HG02840 (cell line): Measurements from ENCODE around the gene UNC80.
"Not testable (repeated sequence)": the region's sequence is repeated elsewhere in the genome, so short reads cannot be mapped to it uniquely, and the experiment has no call there.

Source experiments
- ATAC-seq: cut with Tn5 transposase; IDR thresholded peaks from one replicate; pipeline ENCODE4 v1.9.1; 2021; ENCODE audit warnings: mild to moderate bottlenecking, moderate library complexity, moderate number of reproducible peaks; ENCODE audit not compliant: unreplicated experiment, low FRiP score

UNC80 gene, protein sequence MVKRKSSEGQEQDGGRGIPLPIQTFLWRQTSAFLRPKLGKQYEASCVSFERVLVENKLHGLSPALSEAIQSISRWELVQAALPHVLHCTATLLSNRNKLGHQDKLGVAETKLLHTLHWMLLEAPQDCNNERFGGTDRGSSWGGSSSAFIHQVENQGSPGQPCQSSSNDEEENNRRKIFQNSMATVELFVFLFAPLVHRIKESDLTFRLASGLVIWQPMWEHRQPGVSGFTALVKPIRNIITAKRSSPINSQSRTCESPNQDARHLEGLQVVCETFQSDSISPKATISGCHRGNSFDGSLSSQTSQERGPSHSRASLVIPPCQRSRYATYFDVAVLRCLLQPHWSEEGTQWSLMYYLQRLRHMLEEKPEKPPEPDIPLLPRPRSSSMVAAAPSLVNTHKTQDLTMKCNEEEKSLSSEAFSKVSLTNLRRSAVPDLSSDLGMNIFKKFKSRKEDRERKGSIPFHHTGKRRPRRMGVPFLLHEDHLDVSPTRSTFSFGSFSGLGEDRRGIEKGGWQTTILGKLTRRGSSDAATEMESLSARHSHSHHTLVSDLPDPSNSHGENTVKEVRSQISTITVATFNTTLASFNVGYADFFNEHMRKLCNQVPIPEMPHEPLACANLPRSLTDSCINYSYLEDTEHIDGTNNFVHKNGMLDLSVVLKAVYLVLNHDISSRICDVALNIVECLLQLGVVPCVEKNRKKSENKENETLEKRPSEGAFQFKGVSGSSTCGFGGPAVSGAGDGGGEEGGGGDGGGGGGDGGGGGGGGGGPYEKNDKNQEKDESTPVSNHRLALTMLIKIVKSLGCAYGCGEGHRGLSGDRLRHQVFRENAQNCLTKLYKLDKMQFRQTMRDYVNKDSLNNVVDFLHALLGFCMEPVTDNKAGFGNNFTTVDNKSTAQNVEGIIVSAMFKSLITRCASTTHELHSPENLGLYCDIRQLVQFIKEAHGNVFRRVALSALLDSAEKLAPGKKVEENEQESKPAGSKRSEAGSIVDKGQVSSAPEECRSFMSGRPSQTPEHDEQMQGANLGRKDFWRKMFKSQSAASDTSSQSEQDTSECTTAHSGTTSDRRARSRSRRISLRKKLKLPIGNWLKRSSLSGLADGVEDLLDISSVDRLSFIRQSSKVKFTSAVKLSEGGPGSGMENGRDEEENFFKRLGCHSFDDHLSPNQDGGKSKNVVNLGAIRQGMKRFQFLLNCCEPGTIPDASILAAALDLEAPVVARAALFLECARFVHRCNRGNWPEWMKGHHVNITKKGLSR (N-terminal part only)

DNA sequence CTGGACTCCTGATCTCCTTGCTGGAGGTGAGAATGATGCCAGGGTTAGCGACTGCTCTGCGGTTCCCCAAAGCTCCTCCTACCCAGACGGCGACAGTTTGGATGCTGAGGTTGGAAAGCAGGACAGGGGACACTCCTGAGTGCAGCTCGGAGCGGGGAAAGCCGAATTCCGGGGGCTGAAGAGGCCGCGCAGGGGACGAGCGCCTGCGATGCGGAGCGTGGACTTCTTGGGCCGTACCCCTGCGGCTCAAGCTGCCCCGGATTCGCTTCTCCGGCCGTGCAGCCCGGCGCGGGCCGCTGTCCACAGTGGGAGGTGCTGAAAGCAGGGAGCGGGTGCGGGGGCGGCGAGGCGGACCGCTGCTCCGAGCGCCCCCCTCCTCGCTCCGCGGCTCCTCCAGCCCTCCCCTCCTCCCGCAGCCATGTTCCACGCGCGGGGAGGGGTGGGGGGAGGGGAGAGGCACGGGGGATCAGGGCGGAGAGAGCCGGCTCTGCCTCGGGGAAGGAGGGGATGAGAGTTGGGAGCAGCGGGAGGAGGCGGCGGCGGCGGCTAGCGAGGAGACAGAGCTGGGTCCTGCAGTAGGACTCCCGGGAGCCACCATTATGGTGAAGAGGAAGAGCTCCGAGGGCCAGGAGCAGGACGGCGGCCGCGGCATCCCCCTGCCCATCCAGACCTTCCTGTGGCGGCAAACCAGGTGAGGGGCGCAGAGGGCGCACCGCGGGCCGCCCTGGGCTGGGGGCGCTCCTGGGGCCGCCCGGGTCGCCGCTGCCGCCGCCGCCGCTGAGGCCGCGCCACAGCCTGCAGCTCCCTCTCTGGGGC, at the start of gene UNC80:
Gene UNC80, plus strand, starts transcription at position 359 of the 816 bp plus-strand sequence. Its CDS starts 241 bp downstream, at position 600.
- ATAC-seq: no peak

DNA sequence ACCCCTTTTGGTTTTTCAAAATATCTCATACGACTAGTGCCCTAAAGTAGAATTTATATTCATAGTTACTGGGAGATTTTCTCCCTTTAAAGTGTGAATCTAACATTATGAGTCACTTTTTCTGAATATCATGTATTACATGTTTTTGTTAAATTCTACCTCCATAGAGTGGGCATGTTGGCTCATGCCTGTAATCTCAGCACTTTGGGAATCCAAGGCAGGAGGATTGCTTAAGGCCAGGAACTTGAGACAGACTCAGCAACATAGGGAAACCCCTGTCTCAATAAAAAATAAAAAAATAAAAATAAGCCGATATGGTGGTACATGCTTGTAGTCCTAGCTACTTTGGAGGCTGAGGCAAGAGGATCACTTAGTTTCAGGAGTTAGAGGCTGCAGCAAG, 45.3 kb upstream of the UNC80 start:
- ATAC-seq: no peak

DNA sequence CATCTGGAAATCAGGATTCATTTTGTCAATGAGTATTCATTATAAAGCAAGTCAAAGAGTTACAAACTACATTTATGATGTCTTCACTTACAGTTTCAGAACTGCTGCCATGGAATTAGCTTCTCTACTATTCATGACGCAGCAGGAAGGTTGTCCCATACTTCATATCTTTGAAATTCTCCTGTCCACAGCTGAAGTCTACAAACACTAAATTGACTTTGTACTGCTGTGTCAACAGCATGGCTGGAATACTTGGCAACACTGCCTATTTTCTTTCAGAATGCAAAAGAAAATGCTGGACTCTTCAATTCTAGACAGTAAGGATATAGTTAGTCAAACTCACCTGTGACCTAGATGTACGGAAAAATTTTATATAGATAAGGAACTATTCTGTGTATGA, 44.6 kb upstream of the UNC80 start:
- ATAC-seq: no peak

DNA sequence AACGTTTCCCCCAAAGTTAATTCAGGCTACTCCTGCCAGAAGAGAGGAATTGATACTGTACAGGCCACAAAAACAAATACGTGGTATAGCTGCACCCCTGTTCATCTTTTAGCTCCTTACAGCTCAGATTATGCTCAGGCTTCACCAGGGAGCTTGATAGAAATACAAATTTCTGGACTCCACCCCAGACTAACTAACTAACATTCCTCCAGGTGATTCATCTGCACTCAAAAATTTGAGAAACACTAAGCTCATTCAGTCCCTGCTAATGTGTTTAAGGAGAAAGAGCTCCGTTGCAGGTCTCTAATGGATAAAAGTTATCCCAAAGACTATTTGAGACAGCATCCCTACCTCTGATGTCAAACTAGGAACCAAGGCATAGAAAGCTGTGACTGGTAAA, 36.8 kb upstream of the UNC80 start:
- no peak for ATAC-seq

DNA sequence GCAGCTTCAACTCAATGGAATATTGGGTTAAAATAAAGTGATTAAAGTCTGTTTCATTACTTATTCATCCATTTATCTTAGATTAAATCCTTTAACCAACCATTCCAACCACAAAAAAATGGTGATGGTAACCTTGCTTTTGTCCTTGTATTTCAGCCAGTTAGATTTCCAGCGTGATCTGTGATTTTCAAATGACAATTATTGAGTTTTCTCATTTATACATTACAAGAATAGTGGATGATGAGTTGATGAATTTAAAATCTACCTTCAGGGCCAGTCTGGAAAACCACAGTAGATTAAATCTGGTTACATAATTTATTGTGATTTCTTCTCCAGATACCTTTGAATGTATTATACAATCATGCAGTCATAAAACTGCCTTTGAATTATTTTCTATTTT, 29.7 kb upstream of the UNC80 start:
- no peak for ATAC-seq

DNA sequence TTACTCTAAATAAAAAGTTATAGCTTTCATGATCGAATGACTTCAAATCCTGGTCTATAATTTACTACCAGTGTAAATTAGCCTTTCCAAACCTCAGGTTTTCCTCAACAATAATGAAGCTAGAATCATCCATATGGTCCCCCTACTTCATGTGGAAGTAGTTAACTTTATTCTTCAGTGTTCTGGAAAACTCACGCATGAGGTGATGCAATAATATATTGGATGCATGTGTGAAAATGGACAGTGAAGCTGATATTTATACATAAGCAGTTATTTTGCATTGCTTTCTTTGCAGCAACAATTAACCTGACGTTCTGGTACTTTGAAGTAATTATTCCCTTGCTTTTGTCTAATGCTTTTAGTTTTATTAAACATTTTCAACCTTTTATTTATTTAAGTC, 18.6 kb upstream of the UNC80 start:
- no peak for ATAC-seq

DNA sequence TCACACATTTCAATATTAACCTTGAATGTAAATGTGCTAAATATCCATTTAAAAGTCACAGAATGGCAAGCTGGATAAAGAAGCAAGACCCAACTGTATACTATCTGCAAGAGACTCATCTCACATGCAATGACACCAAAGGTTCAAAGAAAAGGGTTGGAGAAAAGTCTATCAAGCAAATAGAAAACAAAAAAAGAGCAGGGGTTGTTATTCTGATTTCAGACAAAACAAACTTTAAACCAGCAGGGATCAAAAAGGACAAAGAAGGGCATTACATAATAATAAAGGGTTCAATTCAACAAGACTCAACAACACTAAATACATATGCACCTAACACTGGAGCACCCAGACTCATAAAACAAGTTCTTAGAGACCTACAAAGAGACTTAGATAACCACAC, 14.5 kb upstream of the UNC80 start:
- ATAC-seq: no peak

DNA sequence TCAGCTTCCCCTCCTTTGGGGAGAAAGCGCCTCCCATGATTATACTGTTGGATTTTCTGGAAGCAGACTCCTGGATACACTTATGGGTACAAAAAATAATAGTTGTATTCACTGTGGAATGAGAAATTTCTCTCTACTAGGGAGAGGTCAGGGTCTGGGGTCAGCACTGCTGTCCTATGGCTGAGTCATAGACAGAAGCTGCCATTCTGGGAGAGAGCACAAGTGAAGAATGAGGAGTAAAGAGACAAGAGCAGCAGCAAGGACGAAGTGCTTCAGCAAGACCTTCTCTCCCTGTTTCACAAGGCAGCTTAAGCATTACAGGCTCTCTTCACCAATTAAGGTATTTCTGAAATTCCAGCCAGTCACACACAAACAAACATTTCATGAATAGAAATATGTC, 10.1 kb upstream of the UNC80 start:
- no peak for ATAC-seq

DNA sequence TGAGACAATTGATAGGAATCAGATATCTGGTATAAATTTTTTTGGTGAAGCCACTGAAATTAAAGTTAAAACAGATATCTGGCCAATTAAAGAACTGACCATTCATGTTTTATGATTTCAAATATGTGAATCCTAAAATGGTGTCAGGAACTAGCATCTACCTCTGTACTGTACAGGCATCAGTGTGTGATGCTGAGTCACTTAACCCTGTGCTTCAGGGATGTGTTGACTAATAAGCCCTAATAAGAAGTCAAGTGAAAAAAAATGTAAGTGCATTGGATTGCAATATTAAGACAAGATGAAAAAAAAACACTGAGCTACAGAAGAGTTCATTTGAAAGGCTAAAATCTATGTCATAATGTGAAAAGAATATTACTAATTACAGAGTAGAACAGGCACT, 9.1 kb upstream of the UNC80 start:
- no peak for ATAC-seq

DNA sequence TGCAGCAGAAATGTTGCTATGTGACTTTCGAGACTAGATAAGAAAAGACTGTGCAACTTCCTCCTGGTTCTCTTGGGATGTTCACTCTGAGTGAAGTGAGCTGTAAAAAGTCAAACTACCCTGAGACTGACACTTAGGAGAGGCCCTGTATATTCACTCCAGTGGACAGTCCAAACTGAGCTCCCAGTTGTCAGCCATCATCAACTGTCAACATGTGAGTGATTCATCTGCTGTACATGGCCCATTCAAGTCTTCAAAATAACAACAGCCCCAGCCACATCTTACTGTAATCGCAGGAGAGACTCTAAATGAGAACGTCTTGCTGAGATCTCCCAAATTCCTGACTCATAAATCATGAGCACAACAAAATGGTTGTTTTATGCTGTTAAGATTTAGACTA, 8.5 kb upstream of the UNC80 start:
- no peak for ATAC-seq

DNA sequence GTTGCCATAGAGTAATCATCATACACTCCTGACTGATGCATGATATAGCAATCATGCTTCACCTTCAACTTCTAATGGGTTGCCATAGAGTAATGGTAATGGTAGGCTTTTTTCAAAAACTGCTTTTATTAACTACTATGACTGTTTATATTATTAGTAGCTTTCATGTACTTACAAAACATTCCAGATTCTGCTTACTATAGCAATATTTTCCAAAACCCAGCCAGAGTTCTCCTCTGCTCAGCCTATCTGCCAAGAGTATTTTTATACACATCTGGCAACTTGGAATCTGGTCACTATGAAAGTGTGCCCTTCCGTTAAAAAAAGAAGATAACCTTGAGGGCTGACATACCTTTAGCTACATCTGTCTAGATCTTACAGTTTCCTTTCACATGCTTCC, 5.0 kb upstream of the UNC80 start:
- ATAC-seq: no peak

DNA sequence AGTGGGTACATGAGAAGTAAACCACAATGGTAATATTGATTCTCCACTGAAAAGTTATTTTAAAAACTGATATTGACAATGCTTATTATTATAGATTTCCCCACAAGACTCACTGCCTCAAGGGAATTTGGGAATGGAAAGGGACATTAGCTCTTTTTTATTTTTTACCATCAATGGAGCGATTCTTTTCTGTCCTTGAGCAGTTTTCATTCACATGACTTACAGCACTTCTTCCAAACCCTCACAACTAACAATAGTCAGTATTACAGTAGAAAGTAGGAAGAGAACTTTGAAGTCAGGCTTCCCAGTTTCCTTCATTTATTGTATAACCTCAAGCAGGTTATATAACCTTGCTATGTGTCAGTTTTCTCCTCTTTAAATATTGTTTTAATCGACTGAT, 4.3 kb upstream of the UNC80 start:
- ATAC-seq: no peak

DNA sequence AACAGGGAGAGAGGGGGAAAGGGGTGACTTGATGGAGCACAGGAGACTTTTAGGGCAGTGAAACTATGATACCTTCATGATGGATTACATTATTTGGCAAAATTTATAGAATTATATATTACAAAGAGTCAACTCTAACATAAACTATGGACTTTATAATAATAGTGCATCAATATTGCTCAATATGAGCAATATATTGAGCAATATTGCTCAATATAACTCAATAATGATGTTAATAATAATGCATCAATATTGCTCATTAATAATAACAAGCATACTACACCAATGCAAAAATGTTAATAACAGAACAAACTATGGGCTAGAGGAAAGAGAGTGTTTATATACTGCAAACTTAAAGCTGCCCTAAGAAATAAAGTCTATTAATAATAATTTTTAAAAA, 3.1 kb upstream of the UNC80 start:
- no peak for ATAC-seq

DNA sequence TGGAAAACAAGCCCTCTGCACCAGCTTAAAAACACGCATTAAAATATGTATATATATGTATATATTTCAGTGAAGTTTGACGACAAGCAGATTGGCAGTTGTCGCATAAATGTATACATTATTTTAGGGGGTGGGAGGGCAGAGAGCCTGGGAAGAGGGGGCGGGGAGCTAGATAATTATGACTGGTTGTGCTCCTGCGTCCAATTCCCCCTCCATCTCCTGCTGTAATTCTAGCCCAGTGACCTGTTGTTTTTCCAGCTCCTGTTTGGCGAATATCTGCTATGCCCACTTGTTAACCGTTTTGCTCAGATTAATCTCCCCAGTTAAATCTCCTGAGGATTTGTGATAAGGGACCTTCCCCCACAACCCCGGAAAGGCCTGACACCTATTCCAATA, 656 bp downstream of the UNC80 start:
- no peak for ATAC-seq

DNA sequence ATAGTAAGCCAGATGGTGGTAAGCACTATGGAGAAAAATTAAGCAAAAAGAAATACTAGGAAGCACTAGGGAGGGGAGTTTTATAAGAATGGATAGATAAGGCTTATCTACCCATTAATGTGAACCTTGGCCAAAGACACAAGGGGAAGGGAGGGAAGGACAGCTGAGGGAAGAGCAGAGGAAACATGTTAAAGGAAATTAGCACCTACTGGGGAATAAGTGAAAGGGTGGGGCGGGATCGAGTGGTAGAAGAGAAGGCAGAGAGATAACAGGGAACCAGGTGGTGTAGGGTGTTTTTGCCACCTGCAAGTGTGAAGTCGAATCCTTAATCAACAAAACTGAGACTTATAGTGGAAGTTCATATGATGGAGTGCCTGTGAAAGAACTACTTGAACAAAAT, 1.7 kb downstream of the UNC80 start:
- no peak for ATAC-seq

DNA sequence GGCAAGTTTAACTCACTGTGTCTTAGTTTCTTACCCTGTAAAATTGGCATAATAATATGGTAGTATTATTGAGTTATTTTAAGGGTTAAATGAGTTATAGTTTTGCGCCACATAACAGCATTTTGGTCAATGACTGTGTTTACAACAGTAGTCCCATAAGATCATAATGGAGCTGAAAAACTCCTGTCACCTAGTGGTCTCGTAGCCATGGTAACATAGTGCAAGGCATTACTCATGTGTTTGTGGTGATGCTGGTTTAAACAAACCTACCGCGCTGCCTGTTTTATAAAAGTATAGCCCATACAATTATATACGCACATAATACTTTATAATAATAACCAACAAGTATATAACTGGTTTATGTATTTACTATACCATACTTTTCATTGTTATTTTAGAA, 15.8 kb downstream of the UNC80 start:
- no peak for ATAC-seq

DNA sequence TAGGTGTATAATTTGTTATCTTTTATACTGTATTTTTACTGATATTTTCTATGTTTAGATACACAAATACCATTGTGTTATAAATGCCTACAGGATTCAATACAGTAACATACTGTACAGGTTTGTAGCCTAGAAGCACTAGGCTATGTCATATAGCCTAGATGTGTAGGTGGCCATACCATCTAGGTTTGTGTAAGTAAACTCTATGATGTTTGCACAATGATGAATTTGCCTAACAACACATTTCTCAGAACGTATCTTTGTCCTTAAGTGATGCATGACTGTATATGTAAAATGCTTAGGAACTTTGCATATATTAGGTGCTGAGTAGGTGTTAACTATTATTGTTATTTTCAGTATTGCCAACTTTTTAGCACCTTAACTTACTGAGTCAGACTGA, 17.3 kb downstream of the UNC80 start:
- no peak for ATAC-seq

DNA sequence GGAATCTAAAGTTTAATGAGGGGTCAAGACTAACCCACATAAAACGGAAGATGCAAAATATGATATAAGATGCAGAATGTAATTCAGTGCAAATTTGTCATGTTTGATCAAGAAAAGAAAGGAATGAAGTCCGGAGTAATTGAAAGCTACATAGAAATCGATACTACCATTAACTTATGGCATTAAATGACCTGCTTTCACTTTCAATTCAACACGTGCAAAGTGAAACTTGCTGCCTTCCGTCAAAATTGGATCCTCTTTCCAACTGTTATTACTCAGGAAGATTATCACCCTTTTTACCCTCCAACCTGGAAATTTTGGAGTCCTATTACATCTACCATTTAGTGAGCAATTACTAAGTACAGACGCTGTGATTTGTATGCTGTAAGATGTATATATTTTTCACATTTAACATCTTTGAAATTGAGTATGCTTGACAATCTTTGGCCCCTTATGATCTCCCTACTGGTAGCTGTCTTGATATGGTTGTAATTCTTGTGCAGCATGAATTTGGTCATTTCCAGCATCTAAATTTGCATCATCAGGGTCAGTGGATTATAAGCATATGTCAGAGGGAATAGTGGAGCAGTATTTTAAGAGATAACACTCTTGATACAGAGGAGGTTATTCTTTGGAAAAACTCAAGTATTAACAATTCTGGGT, 18.6 kb downstream of the UNC80 start:
- no peak for ATAC-seq

DNA sequence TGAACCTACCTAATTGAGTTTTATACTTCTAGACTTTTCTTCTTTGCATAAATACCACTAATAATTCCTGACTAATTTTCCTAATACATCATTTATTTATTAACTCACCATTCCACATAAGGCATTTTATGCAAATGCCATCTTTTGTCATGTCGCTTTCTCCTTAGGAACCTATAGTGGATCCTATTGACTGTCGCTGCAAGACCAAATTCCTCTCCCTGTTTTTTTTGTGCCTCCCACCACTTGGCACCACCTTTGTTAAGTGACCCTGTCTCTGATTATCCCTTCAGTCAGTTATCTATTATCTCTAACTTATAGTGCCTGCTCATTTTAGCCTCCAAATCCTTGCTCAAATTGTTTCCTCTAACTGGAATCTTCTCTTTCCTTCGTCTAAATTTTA, 19.5 kb downstream of the UNC80 start:
- no peak for ATAC-seq

DNA sequence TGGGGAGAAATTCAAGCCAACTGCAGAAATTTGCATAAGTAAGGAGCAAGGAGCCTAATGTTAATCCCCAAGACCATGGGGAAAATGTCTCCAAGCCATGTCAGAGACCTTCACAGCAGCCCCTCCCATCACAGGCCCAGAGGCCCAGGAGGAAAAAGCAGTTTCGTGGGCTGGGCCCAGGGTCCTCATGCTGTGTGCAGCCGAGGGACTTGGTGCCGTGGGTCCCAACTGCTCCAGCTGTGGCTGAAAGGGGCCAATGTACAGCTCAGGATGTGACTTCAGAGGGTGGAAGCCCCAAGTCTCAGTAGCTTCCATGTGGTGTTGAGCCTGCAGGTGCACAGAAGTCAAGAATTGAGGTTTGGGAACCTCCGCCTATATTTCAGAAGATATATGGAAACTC, 23.8 kb downstream of the UNC80 start:
- not testable (repeated sequence) for ATAC-seq
